Cortex of kidney (tissue), 1 donor: Measurements from ENCODE around the gene CNST.
"Not testable (repeated sequence)": the region's sequence is repeated elsewhere in the genome, so short reads cannot be mapped to it uniquely, and the experiment has no call there.

Experiments
- DNase-seq: peaks from one replicate; lab custom pipeline; 2025; lab: John Stamatoyannopoulos, UW

Gene CNST

GRCh38 chr1:246709835-246710234 lies 143.6 kb downstream of the CNST start:
- no peak for DNase-seq

- DNase-seq: no peak
Observed at GRCh38 chr1:246711548-246712003, 145.3 kb downstream of the CNST start.

- DNase-seq: not testable (repeated sequence)
Observed at GRCh38 chr1:246712428-246712827, 146.2 kb downstream of the CNST start.
